K562 (cell line): Measurements from ENCODE around the gene SMURF1. TPM values are rescaled to one million over a fixed set of nuclear protein-coding genes. Genes with fewer than 3 reads are reported as not detected.

Source experiments
- ATAC-seq: fragments of 200-7000 bp; cut with Tn5 transposase; 3 replicates; pipeline ENCODE4 v1.9.1; 2020; ENCODE audit warnings: moderate library complexity
- BruUV-seq: library from RNA; stranded (reverse); fragments of 400-500 nt; replicated peaks from 2 replicates; lab custom pipeline; 2021; lab: Mats Ljungman, UMichigan
- CTCF ChIA-PET: fragments of 300-600 bp; formaldehyde crosslinking; extraction: SDS; loops from one replicate; lab custom pipeline; 2021; ENCODE audit warnings: low intra/inter-chr PET ratio; lab: Yijun Ruan, JAX
- POLR2A ChIA-PET: fragments of 300-600, 350-650 bp; sonication (Branson Sonifier 250); formaldehyde crosslinking; extraction: SDS; loops from one replicate; lab custom pipeline; 2021; ENCODE audit warnings: antibody characterized with exemption, inconsistent platforms; lab: Yijun Ruan, JAX
- DNase-seq, 4 experiments: peaks; one replicate each; pipeline versions ENCODE4 v3.0.0 to v3.0.0-alpha.2; 2011 to 2018; ENCODE audit warnings: low spot score in 3 of 4, mixed read lengths in 3 of 4; ENCODE audit errors: extremely low read depth in 1 of 4
- FAIRE-seq: peaks from 2 replicates; lab custom pipeline; 2011; peaks lifted over from hg19 to GRCh38; lab: Jason Lieb, UNC
- H2AFZ ChIP-seq: 2 replicates; pipeline ENCODE4 v1.6.0; 2011; ENCODE audit warnings: low read depth, low read length, control low read depth, inconsistent platforms
- H3K27ac ChIP-seq: fragments of 200-600 bp; 3 replicates; pipeline ENCODE4 v1.8.0; 2011; ENCODE audit warnings: low read depth, mild to moderate bottlenecking, control low read depth, inconsistent platforms, low read length, moderate library complexity, mixed read lengths; ENCODE audit errors: extremely low read depth
- H3K27me3 ChIP-seq, 2 experiments: fragments of 300-600 bp in 1 of 2; 2 replicates in 1 of 2; 3 replicates in 1 of 2; pipeline versions ENCODE4 v1.6.0 to v1.8.0; 2011; ENCODE audit warnings: inconsistent platforms in 2 of 2, low read length in 2 of 2, mild to moderate bottlenecking in 1 of 2, mixed read lengths in 1 of 2, moderate library complexity in 1 of 2; ENCODE audit not compliant: control insufficient read depth in 2 of 2, insufficient read depth in 2 of 2
- H3K36me3 ChIP-seq: fragments of 300-600 bp; 3 replicates; pipeline ENCODE4 v1.8.0; 2011; ENCODE audit warnings: mild to moderate bottlenecking, low read length, inconsistent platforms; ENCODE audit not compliant: control insufficient read depth, insufficient read depth
- H3K4me1 ChIP-seq, 2 experiments: fragments of 200-600 bp in 1 of 2; replicated peaks in 1 of 2; 2 replicates in 1 of 2; 3 replicates in 1 of 2; pipeline versions ENCODE4 v1.5.1 to v1.8.0; 2011; ENCODE audit warnings: inconsistent platforms in 2 of 2, low read length in 2 of 2, mild to moderate bottlenecking in 1 of 2, mixed read lengths in 1 of 2, moderate library complexity in 1 of 2; ENCODE audit not compliant: control insufficient read depth in 2 of 2, insufficient read depth in 2 of 2
- H3K4me2 ChIP-seq: 2 replicates; pipeline ENCODE4 v1.6.1; 2011; ENCODE audit warnings: low read length, control low read depth, inconsistent platforms, mixed read lengths; ENCODE audit not compliant: insufficient read depth
- H3K4me3 ChIP-seq: fragments of 200-600 bp; sonication (generic), shearing (Covaris generic); 2 replicates; pipeline ENCODE4 v1.5.1; 2016; ENCODE audit warnings: control low read depth, inconsistent platforms
- H3K79me2 ChIP-seq: fragments of 200-600 bp; 3 replicates; pipeline ENCODE4 v1.8.0; 2011; ENCODE audit warnings: low read length, inconsistent platforms; ENCODE audit not compliant: control insufficient read depth, insufficient read depth
- H3K9ac ChIP-seq, 2 experiments: 2 replicates each; pipeline versions ENCODE4 v1.6.0 to v1.6.1; 2011; ENCODE audit warnings: low read depth in 2 of 2, low read length in 2 of 2, control low read depth in 1 of 2, inconsistent platforms in 1 of 2, mild to moderate bottlenecking in 1 of 2, mixed read lengths in 1 of 2; ENCODE audit not compliant: insufficient read depth in 1 of 2
- H3K9me1 ChIP-seq: one replicate; pipeline ENCODE4 v1.6.0; 2011; ENCODE audit warnings: inconsistent platforms, mild to moderate bottlenecking, low read length, moderate library complexity; ENCODE audit not compliant: control insufficient read depth, insufficient read depth
- H3K9me3 ChIP-seq: replicated peaks from 2 replicates; pipeline ENCODE4 v1.5.1; 2011; ENCODE audit warnings: low read depth, low read length, inconsistent platforms; ENCODE audit not compliant: control insufficient read depth, insufficient read depth
- H4K20me1 ChIP-seq: replicated peaks from 2 replicates; pipeline ENCODE4 v1.6.1; 2011; ENCODE audit warnings: low read length, inconsistent platforms, mixed read lengths; ENCODE audit not compliant: control insufficient read depth, insufficient read depth
- BDP1 ChIP-seq: IDR thresholded peaks from 3 replicates; pipeline ENCODE4 v1.6.1; 2011; ENCODE audit not compliant: insufficient read length, insufficient read depth
- NFE2 ChIP-seq: IDR thresholded peaks from 2 replicates; pipeline ENCODE4 v1.6.1; 2014; ENCODE audit warnings: antibody characterized with exemption, low read depth
- NR3C1 ChIP-seq: sonication (generic); formaldehyde crosslinking; IDR thresholded peaks from 2 replicates; pipeline ENCODE4 v1.8.1; 2022; ENCODE audit warnings: missing genetic modification reagents
- PCBP2 ChIP-seq: fragments of 200-400 bp; formaldehyde crosslinking; IDR thresholded peaks from 2 replicates; pipeline ENCODE4 v1.6.1; 2018; ENCODE audit warnings: low read length, low read depth, mild to moderate bottlenecking, moderate library complexity; ENCODE audit not compliant: poor library complexity, severe bottlenecking
- PHB2 ChIP-seq: fragments of 450-650 bp; IDR thresholded peaks from 2 replicates; pipeline ENCODE4 v1.6.1; 2017; ENCODE audit warnings: low read depth
- POLR2H ChIP-seq: IDR thresholded peaks from 2 replicates; pipeline ENCODE4 v1.6.1; 2016; ENCODE audit warnings: missing genetic modification characterization, low read depth, mild to moderate bottlenecking, control low read depth, missing compliant biosample characterization, moderate library complexity
- SMC3 ChIP-seq: conservative IDR thresholded peaks from 2 replicates; pipeline ENCODE4 v1.6.1; 2011; ENCODE audit warnings: low read depth, low read length, improper control_type of control experiment; ENCODE audit not compliant: insufficient read depth
- whole genome bisulfite sequencing: fragments of 100-300 bp; shearing (Covaris generic); methylation state at CpG from one replicate; pipeline ENCODE4 v1.1.6; 2016; ENCODE audit warnings: low coverage, mixed read lengths; ENCODE audit not compliant: insufficient coverage; ENCODE audit errors: missing lambda C conversion rate; 5-methylcytosine and 5-hydroxymethylcytosine counted together
- in situ Hi-C: fragments of 300-500 bp; cut with MboI; formaldehyde crosslinking; loops from 4 replicates; pipeline ENCODE4 v1.15.0; 2018; ENCODE audit warnings: inconsistent platforms, mixed read lengths
- intact Hi-C: fragments of 100-400 bp; cut with micrococcal nuclease; formaldehyde crosslinking; loops from 2 replicates; pipeline ENCODE4 v1.14.2; 2022
- polyA plus RNA-seq, 8 experiments: library from polyadenylated mRNA; depleted of rRNA in 4 of 8; stranded (reverse) in 5 of 8; unstranded in 3 of 8; fragments of >200 nt; fragmentation: Nextera tagmentation in 2 of 8; fragmentation: Illumina TruSeq in 1 of 8; extraction: Ambion mirVana in 2 of 8; extraction: Trizol in 1 of 8; gene quantifications; 2 replicates each; pipeline versions ENCODE4 v1.2.1 to v1.2.3, GENCODE V29; 2011 to 2014; ENCODE audit warnings: inconsistent platforms in 1 of 8, missing spikeins in 1 of 8
- total RNA-seq, 7 experiments: library from RNA; depleted of rRNA in 6 of 7; stranded (reverse); fragments of >200 nt in 6 of 7; fragmentation: Illumina TruSeq in 2 of 7; extraction: Trizol in 2 of 7; gene quantifications; 2 replicates each; pipeline versions ENCODE4 v1.2.1 to v1.2.3, GENCODE V29; 2011 to 2021; ENCODE audit warnings: low replicate concordance in 1 of 7
- TF ChIP-seq, protein P1 (sequence below): fragments of 200-800 bp; sonication (Bioruptor generic); IDR thresholded peaks from 2 replicates; pipeline ENCODE4 v1.6.1; 2017; ENCODE audit warnings: missing genetic modification characterization, missing compliant biosample characterization
- TF ChIP-seq, protein P2 (sequence below): fragments of 450-650 bp; formaldehyde crosslinking; IDR thresholded peaks from 2 replicates; pipeline ENCODE4 v1.4.0; 2022; ENCODE audit warnings: mild to moderate bottlenecking, moderate library complexity
- TF ChIP-seq, protein P3 (sequence below): fragments of 250-450 bp; sonication (Bioruptor Pico); IDR thresholded peaks from 2 replicates; pipeline ENCODE4 v1.9.0; 2021; ENCODE audit warnings: mild to moderate bottlenecking

The SMURF1 gene
- total and polyA plus RNA-seq, 9 of the 15 experiments (the other 6 are each of a cell fraction or from before 2014, with no cell fraction given) = 1.0 to 20.1 (median 12.6) TPM

DNA sequence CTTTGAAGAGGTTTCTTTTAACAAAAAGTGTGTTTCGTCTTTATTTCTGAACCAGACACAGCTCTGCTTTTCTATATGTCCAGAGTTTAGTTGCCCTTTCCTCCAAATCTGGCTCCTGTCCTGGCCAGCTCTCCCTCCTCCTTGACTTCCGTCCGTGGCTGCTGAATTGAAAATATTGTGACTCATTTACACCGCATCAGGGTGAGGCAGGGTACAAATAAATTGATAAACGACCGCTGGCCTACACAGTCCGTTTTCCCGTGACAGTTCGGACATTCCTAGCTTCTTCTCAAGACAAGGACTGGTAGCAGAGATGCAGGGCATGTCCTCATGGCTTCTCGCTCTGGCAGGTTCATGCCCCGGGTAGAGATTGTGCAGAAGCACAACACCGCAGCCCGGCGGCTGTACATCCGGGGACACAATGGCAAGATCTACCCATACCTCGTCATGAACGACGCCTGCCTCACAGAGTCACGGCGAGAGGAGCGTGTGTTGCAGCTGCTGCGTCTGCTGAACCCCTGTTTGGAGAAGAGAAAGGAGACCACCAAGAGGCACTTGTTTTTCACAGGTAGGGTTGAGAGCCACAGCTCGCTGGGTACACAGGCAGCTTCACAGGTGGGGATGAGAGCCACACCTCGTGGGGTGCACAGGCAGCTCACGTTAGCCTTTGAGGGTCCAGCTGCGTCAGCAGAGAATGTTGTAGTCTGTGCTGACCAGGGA, 139.0 kb downstream of the SMURF1 start:
- no peak for TF ChIP-seq NR3C1
- TF ChIP-seq, protein P1, sequence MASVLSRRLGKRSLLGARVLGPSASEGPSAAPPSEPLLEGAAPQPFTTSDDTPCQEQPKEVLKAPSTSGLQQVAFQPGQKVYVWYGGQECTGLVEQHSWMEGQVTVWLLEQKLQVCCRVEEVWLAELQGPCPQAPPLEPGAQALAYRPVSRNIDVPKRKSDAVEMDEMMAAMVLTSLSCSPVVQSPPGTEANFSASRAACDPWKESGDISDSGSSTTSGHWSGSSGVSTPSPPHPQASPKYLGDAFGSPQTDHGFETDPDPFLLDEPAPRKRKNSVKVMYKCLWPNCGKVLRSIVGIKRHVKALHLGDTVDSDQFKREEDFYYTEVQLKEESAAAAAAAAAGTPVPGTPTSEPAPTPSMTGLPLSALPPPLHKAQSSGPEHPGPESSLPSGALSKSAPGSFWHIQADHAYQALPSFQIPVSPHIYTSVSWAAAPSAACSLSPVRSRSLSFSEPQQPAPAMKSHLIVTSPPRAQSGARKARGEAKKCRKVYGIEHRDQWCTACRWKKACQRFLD (CRISPR knock-in tag) = no peak
- H3K4me1 ChIP-seq = peaks cover 0 to 3% of the 10 kb centered on the region in 2 experiments; a peak in 1 of 5 replicates
- peaks cover 85% of the 10 kb centered on the region for H3K36me3 ChIP-seq
- no peaks in the 10 kb centered on the region for H4K20me1 ChIP-seq
- DNase-seq = no peak
- ATAC-seq = no peak
- H3K4me2 ChIP-seq = no peak overlapping the region
- in situ Hi-C loops = no loop called here
- no peak overlapping the region for H3K4me3 ChIP-seq
- H3K9ac ChIP-seq = no peak overlapping the region
- H2AFZ ChIP-seq = no peak overlapping the region
- no peaks in the 10 kb centered on the region for H3K9me1 ChIP-seq
- intact Hi-C loops = no loop called here
- no peak overlapping the region for H3K27ac ChIP-seq
- ChIA-PET CTCF (no interaction called here), POLR2A (interaction anchor here (0.5 kb wide), 1 partner anchor 236 kb away, joined by 3 read pairs; no protein-coding TSS in a partner anchor)
- no peaks in the 10 kb centered on the region for H3K79me2 ChIP-seq
- 96% methylated on average over 26 of the region's 26 CpGs for WGBS
- no peak for FAIRE-seq
- no TSS peak for BruUV-seq
- H3K9me3 ChIP-seq = no peaks in the 10 kb centered on the region
- H3K27me3 ChIP-seq = no peaks in the 10 kb centered on the region

DNA sequence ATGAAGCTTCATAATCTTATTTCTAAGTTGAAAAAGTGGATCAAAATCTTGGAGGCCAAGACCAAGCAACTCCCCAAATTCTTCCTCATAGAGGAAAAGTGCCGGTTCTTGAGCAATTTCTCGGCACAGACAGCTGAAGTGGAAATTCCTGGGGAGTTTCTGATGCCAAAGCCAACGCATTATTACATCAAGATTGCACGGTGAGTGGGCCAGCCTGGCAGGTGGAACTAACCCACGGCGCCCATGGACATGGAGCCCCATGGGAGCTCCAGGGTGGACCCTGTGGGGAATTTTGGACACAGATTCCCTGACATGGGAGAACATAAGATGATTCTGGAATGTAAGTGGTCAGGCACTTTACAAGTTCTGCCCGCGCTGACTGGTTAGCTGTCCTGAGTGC, 139.7 kb downstream of the SMURF1 start:
- intact Hi-C loops (no loop called here), in situ Hi-C loops (no loop called here)
- no peak overlapping the region for H3K9ac ChIP-seq
- H3K4me1 ChIP-seq = peaks cover 0 to 3% of the 10 kb centered on the region in 2 experiments; a peak in 1 of 5 replicates
- no peak overlapping the region for H3K27ac ChIP-seq
- no peak overlapping the region for H3K4me2 ChIP-seq
- H3K9me1 ChIP-seq = no peaks in the 10 kb centered on the region
- ChIA-PET POLR2A (interaction anchor here (0.5 to 0.7 kb wide), 2 partner anchors 15 to 237 kb away, joined by 3 read pairs; no protein-coding TSS in a partner anchor), CTCF (no interaction called here)
- ATAC-seq (no peak), FAIRE-seq (no peak), DNase-seq (no peak)
- H3K9me3 ChIP-seq = no peaks in the 10 kb centered on the region
- no peak overlapping the region for H2AFZ ChIP-seq
- H3K36me3 ChIP-seq = peaks cover 88% of the 10 kb centered on the region
- no peaks in the 10 kb centered on the region for H3K79me2 ChIP-seq
- H3K4me3 ChIP-seq = no peak overlapping the region
- no peaks in the 10 kb centered on the region for H4K20me1 ChIP-seq
- WGBS = 94% methylated on average over 8 of the region's 8 CpGs
- no peaks in the 10 kb centered on the region for H3K27me3 ChIP-seq
- no TSS peak for BruUV-seq
- TF ChIP-seq BDP1 = no peak
- no peak for TF ChIP-seq NFE2
- TF ChIP-seq PHB2 = no peak
- TF ChIP-seq PCBP2 = no peak
- no peak for TF ChIP-seq POLR2H (tag)
- TF ChIP-seq, protein P2, sequence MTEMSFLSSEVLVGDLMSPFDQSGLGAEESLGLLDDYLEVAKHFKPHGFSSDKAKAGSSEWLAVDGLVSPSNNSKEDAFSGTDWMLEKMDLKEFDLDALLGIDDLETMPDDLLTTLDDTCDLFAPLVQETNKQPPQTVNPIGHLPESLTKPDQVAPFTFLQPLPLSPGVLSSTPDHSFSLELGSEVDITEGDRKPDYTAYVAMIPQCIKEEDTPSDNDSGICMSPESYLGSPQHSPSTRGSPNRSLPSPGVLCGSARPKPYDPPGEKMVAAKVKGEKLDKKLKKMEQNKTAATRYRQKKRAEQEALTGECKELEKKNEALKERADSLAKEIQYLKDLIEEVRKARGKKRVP (CRISPR knock-in tag) = no peak
- TF ChIP-seq, protein P3, sequence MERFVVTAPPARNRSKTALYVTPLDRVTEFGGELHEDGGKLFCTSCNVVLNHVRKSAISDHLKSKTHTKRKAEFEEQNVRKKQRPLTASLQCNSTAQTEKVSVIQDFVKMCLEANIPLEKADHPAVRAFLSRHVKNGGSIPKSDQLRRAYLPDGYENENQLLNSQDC = no peak
- TF ChIP-seq SMC3 = no peak
